ENCODE results near the gene CXXC5.
"Not testable (repeated sequence)": the region's sequence is repeated elsewhere in the genome, so short reads cannot be mapped to it uniquely, and the experiment has no call there.

Gene CXXC5

DNA sequence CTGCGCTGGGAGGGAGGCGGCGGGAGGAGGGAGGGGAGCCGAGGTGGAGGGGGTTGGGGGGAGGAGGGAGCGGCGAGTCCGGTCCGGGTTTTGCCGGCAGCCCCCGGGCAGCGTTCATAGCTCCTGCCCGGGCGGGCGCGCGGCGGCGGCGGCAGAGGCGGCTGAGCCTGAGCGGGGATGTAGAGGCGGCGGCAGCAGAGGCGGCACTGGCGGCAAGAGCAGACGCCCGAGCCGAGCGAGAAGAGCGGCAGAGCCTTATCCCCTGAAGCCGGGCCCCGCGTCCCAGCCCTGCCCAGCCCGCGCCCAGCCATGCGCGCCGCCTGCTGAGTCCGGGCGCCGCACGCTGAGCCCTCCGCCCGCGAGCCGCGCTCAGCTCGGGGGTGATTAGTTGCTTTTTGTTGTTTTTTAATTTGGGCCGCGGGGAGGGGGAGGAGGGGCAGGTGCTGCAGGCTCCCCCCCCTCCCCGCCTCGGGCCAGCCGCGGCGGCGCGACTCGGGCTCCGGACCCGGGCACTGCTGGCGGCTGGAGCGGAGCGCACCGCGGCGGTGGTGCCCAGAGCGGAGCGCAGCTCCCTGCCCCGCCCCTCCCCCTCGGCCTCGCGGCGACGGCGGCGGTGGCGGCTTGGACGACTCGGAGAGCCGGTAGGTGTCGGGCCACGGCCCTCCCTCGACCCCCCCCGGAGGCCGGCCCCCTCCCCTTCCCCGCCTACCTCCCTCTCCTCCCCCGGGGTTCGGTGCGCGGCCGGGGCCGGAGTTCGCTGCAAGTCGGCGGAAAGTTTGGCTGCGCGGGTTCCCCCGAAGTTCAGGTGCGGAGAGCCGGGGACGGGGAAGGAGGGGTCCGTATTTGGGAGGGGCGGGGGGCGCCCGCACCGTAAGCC lies at the start of gene CXXC5:
CXXC5 (plus strand) TSS at position 145 of the 877 bp plus-strand sequence. CDS start 32,175 bp downstream, outside the sequence.
- DNase-seq (ENCODE audit: low spot score) = peak; percentile 43

GRCh38 chr5:139598601-139598965 lies 49.6 kb upstream of the CXXC5 start:
- DNase-seq (ENCODE audit: low spot score) = not testable (repeated sequence)

DNA sequence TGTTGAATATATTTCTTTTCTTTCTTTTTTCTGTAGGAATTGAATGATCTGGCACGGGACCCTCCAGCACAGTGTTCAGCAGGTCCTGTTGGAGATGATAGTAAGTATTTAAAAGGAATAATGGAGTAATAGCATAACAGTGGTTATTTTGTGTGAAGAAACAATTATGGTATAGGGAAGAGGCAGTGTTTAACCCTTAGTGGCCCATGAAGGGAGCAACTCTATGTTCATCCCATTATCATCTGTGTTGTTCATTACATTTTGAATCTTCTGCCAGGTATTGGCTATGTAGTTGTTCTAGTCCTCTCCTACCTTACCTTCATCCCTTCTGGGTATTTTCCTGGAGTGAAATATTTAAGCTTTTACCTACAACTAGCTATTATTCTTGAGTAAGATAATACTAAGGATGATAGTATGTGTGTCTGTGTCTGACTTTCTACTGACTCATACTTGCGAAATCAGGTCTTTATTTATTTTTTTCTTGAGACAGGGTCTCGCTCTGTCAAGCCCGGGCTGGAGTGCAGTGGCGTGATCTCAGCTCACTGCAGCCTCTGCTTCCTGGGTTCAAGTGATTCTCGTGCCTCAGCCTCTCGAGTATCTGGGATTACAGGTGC lies 47.7 kb upstream of the CXXC5 start:
- no peak for DNase-seq (ENCODE audit: low spot score)

DNA sequence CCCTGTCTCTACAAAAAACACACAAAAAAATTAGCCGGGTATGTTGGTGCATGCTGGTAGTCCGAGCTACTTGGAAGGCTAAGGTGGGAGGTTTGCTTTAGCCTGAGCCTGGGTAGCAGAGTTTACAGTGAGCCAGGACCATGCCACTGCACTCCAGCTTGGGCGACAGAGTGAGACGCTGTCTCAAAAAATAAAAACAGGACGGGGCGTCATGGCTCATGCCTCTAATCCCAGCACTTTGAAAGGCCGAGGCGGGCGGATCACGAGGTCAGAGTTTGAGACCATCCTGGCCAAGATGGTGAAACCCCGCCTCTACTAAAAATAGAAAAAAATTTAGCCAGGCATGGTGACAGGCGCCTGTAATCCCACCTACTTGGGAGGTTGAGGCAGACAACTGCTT lies 46.7 kb upstream of the CXXC5 start:
- no peak for DNase-seq (ENCODE audit: low spot score)

DNA sequence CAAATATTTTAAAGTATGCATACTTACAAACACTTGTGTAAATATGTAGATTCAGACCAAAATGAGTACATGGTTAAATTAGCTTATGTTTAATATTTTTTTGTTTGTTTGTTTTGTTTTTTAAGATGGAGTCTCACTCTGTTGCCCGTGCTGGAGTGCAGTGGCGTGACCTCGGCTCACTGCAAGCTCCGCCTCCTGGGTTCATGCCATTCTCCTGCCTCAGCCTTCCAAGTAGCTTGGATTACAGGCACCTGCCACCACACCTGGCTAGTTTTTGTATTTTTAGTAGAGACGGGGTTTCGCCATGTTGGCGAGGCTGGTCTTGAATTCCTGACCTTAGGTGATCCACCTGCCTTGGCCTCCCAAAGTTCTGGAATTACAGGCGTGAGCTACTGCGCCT lies 46.2 kb upstream of the CXXC5 start:
- DNase-seq (ENCODE audit: low spot score) = not testable (repeated sequence)

DNA sequence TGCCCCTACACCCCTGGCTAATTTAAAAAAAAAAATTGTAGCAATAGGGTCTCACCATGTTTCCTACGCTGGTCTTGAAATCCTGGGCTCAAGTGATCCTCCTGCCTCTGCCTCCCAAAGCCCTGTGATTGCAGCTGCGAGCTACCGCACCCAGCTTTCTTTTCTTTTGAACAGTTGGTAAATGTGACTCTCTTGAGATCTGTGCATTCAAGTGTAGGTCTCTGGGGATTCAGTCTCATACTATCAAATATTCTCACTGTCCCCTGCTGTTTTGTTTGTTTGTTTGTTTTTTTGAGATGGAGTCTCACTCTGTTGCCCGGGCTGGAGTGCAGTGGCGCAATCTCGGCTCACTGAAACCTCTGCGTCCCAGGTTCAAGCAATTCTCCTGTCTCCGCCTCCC lies 42.3 kb upstream of the CXXC5 start:
- DNase-seq (ENCODE audit: low spot score) = no peak

- DNase-seq (ENCODE audit: low spot score) = no peak
These were observed 36.2 kb upstream of the CXXC5 start for GRCh38 chr5:139611703-139612584.

- no peak for DNase-seq (ENCODE audit: low spot score)
These were observed 28.3 kb upstream of the CXXC5 start for GRCh38 chr5:139619861-139620260.

DNA sequence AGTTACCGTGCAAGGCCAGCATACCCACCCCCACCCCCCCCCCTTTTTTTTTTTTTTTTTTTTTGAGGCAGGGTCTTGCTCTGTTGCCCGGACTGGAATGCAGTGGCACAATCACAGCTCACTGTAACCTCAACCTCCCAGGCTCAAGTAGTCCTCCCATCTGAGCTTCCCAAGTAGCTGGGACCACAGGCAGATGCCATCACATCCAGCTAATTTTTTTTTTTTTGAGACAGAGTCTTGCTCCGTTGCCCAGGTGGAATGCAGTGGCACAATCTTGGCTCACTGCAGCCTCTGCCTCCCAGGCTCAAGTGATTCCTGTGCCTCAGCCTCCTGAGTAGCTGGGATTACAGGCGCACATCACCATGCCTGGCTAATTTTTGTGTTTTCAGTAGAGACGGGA lies 22.8 kb upstream of the CXXC5 start:
- not testable (repeated sequence) for DNase-seq (ENCODE audit: low spot score)

DNA sequence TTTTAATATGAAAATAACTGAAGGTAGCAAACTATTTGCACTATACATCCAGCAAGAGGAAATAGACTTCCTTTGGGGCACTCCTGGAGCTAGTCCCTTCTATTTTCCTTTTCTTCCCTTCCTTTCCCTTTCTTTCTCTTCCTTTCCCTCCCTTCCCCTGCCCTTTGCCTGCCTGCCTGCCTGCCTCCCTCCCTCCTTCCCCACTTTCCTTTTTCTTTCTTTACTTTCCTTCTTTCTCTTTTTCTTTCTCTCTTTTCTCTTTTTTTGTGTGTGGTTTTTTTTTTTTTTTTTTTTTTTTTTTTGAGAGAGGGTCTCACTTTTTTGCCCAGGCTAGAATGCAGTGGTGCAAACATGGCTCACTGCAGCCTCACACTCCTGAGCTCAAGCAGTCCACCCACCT lies 17.3 kb upstream of the CXXC5 start:
- no peak for DNase-seq (ENCODE audit: low spot score)

- no peak for DNase-seq (ENCODE audit: low spot score)
These were observed 16.5 kb upstream of the CXXC5 start for GRCh38 chr5:139631520-139632165.

DNA sequence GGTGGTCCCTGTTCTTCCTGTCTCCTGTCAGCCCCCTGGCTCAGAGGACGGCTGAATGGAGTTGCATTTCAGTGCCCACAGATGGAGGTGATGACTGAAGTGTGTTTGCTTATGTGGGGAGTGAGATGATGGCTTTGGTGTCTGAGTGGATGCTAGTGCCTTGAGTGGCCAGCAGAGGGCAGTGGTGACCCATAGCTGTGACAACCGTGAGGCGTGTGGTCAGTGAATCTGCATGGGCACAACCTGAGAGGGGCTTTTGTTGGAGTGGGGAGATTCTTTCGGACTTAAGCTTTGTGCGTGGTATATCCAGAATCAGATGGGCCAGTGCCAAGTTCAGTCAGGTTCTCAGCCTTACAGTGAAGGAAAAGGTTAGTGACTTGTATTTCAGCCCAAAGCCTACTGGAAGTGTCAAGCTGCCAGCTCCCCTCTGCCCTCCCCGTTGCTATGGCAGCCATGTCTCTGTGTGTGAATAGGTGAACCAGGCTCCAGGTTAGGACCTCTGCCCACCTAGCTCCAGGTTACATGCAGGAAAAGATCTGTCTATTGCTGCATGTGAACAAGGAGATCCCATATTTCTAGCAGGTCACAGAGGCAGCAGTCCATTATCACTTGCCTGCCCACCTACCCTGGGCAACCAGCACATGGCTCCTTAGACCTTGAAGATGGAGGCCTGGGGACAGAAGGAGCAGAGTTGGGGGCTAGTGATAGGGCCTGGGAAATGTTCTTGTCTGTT lies 14.7 kb upstream of the CXXC5 start:
- peak; percentile 73 for DNase-seq (ENCODE audit: low spot score)

DNA sequence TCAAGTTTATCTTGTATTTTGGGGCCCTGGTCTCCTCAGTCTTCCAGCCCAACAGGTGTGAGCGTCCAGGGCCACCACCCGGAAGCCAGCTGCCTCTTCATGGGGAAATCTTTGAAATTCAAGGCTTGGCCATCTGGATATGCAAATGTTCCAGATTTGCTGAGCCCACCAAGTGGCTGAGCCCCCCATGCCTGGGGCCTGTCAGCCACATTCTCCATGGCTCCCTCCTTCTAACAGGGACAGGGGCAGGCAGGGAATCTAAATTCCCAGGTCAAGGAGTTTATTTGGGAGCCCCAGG lies 14.2 kb upstream of the CXXC5 start:
- DNase-seq (ENCODE audit: low spot score) = no peak

DNA sequence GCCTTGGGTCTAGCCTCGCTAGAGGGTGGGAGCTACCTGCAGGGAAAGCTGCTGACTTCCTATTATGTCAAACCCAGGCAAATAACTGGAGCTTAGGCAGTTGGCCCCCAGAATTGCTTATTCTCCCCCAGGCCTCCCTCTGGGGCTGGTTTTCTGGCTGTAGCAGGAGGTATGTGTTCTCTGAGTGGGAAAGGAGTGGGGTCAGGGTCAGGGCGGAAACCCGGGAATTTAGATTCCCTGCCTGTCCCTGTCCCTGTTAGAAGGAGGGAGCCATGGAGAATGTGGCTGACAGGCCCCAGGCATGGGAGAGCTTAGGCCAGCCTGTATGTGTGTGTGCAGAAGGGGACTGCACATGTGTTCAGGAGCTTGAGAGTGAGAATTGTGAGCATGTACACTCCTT lies 13.6 kb upstream of the CXXC5 start:
- DNase-seq (ENCODE audit: low spot score) = no peak

DNA sequence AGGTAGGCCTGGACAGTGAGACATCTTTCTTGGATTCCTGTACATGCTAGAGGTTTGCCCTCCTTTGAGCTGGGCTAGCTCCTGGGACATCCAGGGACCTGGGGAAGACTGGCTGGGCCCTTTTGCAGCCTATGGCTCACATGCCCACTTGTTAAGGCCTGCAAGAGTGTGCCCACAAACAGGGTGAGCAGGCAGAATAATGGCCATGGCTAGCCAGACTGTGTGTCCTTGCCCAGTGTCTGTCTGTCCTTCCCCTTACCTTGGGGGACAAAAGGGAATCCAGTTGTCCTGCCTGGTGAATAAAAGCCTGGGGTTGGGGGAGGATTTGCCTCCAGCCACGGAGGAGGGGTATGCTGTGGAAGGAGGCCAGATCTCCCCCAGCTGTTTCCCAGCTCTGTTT lies 13.0 kb upstream of the CXXC5 start:
- no peak for DNase-seq (ENCODE audit: low spot score)

GRCh38 chr5:139635606-139636206 lies 12.4 kb upstream of the CXXC5 start:
- peak; percentile 34 for DNase-seq (ENCODE audit: low spot score)

GRCh38 chr5:139636207-139636792 lies 11.8 kb upstream of the CXXC5 start:
- peak; percentile 78 for DNase-seq (ENCODE audit: low spot score)

GRCh38 chr5:139636975-139637408 lies 11.2 kb upstream of the CXXC5 start:
- DNase-seq (ENCODE audit: low spot score) = peak; percentile 69

DNA sequence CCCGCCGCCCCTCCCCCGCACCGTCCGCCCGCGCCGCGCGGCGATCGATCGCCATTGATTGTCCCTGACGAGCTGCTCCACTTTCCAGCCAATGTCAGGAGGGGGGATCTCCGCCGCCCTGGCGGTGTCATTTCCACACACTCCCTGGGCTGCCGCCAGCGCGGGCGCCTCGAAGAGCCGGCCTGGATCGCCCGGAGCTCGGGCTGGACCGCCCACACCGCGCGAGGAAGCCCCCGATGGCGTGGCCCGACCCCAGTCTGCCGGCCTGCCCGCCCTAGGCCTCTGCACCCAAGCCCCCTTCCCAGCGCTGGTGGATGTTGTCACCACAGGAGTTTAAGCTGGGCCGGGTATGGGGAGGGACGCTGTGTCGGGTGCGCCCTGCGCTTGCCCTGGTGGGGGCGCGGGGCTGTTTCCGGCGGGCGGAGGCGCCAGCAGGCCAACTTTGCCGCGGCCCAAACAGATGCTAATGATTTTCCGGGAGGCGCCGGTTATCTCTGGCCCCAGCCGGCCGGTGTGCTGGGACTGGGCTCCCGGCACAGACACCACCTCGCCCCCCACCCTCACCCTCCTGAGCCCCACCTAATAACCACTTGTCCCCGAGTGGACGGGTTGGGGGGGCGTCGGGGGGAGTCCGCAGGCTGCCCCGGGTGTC lies 10.6 kb upstream of the CXXC5 start:
- peak; percentile 36 for DNase-seq (ENCODE audit: low spot score)

DNA sequence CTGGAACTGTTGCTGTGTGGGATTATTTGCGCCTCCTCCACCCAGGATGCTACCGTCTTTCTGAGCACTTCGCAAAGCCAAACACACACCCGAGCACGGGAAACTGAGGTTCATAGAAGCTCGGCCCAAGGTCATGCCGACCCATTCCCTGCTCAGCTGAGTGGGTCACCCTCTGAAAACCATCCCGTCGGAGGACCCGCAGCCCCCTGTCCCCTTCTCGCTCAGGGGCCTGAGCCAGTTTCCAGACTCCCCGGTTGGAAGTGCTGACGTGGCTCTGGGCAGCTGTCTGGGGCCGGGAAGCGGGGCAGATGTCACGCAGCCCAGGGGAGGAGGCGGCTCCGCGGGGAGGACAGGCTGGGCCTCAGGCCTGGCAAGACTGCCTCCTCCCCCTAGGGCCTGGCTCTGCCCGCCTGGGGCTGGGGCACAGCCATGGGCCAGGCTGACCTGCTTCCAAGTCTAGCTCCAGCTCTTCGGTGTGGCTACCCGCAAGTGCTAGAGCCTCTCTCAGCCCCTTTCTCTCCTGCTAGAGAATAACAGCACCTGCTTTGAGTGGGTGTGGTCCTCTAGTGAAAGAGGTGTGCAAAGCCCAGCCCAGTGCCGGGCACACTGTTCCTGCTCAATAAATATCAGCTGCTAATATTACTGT lies 9.9 kb upstream of the CXXC5 start:
- no peak for DNase-seq (ENCODE audit: low spot score)

All from CD4-positive, alpha-beta T cell treated with Interleukin-2 at 100 ng/mL for 4 hours (primary cell).